SIG-M5 (cell line): Measurements from ENCODE around the gene ZBTB9.

ENCODE experiments used
- DNase-seq: peaks from one replicate; lab custom pipeline; 2025; lab: John Stamatoyannopoulos, UW

ZBTB9 gene

DNA sequence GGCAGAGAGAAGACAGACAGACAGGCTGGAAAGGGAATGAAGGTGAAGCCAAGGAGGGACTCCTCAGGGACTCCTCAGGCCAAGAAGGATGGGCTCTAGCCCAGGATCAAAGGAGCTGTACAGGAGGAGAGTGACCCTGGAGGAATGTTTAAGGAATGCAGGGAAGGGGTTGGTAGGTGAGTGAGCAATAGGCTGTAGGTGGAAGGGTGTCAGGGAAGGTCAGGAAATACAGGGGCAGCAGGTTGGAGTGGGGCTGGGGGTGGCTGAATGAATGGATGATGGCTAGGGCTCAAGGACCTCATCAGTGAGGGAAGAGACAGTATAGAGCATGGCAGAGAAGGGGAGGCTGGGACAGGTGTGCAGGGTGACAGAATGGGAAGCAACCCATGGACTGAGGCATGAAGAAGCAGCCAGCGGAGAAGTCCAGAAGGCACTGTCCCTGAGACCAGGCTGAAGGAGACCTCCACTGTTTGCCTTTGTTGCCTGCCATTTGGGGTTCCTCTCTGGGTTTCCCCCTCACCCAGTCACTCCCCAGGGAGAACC is 21.3 kb upstream of the ZBTB9 start:
- no peak for DNase-seq

DNA sequence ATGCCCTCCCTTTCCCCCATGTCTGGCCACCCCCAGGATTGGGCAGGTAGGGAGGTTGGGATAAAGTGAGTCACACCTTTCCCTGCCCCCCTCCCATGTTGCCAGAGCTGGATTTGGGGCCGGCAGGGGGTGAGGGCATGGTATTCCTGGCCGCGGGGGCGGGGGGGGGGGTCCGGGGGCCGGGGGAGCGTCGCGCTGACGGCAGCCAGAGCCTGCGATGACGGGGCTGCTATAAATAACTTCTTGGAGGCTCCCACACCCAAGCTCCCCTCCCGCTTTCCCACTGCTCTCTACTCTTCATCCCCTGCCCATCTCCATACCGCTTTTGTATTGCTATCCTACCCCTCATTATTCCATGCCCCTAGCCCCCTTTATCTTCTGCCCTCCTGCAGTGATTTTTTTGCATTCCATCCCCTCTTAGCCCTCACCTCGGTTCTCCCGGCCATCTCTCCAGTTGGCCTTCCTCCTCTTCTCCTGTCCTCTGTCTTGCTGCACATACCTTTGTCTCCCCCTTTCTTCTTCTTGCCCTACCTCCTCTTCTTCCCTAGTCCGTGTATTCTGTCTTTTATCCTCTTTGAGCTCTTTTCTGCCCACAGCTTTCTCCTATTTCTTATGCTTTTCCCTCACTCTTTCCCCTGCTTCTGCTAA is 20.7 kb upstream of the ZBTB9 start:
- DNase-seq = no peak

GRCh38 chr6:33434961-33435360 is 19.4 kb upstream of the ZBTB9 start:
- no peak for DNase-seq

- DNase-seq = no peak
Measured at GRCh38 chr6:33437666-33438065, 16.7 kb upstream of the ZBTB9 start.

GRCh38 chr6:33438978-33439594 is 15.3 kb upstream of the ZBTB9 start:
- no peak for DNase-seq

DNA sequence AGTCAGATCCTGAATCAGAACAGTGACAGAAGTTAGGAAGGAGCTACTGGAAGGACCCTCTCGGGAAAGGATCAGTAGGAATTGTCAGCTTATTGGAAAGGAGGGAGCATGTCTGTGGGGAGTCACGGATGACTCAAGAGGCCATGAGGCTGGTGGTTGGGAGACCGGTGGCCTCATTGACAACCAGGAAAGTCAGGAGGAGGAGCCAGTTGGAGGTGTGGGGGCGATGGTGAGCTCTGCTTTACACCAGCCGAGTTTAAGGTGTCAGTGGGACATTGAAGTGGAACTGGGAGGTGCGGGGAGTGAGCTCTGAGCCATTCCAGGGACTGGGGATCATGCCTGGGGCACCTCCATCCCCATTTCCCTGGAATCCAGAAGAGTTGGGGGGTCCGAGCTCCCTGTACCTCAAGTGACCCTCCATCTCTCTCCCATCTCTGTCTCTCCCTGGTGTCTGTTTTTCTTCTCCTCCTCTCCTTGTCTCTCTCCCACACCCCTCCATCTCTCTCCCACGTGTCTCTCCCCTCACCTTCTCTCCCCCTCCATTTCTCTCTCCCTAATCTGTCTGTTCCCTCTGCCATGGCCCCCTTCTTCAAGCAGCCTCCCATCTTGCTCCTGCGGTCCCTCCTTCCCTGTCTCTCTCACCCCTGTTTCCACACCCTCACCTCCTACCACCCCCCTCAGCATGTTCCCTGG is 14.3 kb upstream of the ZBTB9 start:
- DNase-seq = no peak

- DNase-seq = no peak
Measured at GRCh38 chr6:33440649-33441309, 13.6 kb upstream of the ZBTB9 start.

- no peak for DNase-seq
Measured at GRCh38 chr6:33441457-33441856, 12.9 kb upstream of the ZBTB9 start.

DNA sequence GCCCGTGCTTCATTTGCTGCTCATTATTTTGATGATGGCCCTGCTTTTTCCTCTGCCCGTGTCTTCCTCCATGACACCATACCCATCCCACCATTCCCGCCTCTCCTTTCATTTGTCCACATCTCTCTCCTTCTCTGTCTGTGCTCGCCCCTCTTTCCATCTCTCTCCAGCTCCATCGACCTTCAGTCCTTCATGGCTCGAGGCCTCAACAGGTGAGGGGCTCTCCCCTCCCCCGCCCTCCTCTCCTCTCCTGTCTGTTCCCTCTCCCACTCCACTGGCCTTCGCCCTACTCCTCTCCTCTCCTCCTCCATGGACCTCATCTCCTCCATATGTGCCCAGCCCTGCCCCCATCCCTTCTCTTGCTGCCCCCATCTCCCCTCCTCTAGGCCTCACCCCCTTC is 12.1 kb upstream of the ZBTB9 start:
- no peak for DNase-seq

DNA sequence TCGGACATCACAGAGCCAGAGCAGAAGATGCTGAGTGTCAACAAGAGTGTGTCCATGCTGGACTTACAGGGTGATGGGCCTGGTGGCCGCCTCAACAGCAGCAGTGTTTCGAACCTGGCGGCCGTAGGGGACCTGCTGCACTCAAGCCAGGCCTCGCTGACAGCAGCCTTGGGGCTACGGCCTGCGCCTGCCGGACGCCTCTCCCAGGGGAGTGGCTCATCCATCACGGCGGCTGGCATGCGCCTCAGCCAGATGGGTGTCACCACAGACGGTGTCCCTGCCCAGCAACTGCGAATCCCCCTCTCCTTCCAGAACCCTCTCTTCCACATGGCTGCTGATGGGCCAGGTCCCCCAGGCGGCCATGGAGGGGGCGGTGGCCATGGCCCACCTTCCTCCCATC is 11.4 kb upstream of the ZBTB9 start:
- DNase-seq = no peak

- DNase-seq = no peak
Measured at GRCh38 chr6:33443619-33444504, 10.5 kb upstream of the ZBTB9 start.

DNA sequence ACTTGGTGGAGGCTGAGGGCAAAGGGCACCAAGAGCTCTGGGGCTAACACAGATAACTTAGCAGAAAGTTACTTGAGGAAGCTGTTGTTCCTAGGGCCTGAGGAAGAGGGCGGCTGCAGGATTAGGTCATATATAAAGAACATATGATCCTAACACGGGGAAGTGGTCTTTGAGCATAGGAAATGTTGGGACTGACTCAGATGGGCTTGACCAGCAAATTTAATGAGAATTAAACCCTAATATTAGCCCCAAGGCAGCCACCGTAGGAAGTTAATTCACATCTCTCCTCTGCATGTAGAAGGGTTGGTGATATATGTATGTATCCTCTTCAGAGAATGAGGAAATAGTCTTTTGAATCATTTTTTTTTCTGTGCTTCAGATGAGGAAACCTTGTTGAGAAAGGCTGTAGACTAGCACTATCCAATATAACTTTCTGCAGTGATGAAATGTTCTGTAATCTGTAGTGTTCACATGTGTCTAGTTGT is 9.2 kb upstream of the ZBTB9 start:
- peak; percentile 72 for DNase-seq

- DNase-seq = no peak
Measured at GRCh38 chr6:33446356-33446755, 8.0 kb upstream of the ZBTB9 start.

DNA sequence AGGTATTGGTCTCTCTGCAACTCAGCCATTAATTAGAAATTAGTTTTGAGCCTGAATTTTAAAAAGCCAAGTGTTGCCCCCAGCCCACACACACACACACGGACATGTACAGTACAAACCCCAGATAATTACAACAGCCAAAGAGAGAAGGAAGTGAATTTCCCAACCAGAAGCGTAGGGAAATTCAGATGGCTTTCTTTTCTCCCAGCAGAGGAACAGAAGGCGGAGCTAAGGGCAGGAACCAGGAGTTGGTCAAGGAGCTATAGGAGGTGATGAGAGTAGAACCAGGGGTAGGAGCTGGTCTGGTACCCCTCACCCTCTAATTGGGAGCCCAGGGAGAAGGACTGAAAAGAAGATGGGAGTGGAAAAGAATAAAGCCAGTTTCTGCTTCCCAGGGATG is 3.9 kb upstream of the ZBTB9 start:
- DNase-seq = no peak

GRCh38 chr6:33451606-33452005 is 2.8 kb upstream of the ZBTB9 start:
- no peak for DNase-seq

GRCh38 chr6:33452496-33452895 is 1.9 kb upstream of the ZBTB9 start:
- DNase-seq = no peak

DNA sequence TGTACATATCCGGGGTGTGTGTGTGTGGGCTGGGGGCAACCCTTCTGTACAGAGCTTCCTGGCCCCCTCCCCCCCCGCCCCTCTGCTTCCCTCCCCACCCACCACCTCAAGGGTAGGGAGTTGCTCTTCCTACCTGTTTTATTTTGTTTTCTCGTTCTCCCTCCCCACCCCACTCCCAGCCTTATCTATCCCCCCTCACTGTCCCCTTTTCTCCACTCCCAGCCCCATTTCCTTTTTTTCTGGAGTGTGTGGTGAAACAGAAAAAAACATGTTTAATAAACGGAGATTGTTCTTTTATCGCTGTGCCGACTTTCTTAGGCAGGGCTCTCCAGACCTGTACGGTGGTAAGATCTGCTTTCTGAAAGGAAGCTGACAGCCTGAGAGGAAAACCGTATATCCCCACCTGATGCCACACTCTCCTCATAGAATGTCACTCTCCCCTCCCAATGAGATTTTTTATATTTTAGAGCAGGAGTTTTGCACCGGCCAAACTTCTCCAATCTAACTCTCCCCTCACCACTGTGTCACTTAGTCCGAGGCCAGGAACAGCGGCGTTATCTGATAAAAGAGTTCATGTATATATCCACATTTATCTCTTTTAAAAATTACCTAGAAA is 875 bp upstream of the ZBTB9 start:
- no peak for DNase-seq

DNA sequence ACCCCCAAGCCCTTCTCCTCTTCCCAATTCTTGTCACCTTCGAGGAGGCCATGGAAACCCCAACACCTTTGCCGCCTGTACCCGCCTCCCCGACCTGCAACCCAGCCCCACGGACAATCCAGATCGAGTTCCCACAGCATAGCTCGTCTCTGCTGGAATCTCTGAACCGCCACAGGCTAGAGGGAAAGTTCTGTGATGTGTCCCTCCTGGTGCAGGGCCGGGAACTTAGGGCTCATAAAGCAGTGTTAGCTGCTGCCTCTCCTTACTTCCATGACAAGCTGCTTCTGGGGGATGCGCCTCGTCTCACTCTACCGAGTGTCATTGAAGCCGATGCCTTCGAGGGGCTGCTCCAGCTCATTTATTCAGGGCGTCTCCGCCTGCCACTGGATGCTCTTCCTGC is 675 bp downstream of the ZBTB9 start:
- no peak for DNase-seq

DNA sequence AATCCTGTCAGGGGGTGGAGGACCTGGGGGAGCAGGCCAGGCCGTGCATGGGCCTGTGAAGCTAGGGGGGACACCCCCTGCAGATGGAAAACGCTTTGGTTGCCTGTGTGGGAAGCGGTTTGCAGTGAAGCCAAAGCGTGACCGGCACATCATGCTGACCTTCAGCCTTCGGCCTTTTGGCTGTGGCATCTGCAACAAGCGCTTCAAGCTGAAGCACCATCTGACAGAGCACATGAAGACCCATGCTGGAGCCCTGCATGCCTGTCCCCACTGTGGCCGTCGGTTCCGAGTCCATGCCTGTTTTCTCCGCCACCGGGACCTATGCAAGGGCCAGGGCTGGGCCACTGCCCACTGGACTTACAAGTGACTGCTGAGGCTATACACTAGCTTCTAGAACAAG is 1.8 kb downstream of the ZBTB9 start:
- DNase-seq = no peak

- no peak for DNase-seq
Measured at GRCh38 chr6:33458676-33459075, 4.3 kb downstream of the ZBTB9 start.

DNA sequence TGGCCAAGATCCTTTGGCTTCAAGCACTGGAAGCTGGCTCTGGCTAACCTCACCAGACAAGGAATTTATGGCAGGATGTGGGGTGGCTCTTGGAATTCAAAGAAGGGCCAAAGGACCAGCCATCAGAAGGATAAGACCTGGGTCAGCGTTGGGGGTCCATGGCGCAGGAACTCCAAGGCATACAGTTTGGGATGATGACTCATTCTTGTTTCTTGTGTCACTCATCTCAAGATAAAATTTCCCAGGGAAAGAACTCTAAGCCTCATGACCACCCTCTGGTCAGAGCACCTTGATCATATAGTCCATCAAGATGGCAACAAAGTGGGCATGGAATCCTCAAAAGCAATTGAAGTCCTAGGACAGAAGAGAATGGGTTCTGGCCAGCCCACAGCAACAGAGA is 4.8 kb downstream of the ZBTB9 start:
- no peak for DNase-seq
